Gastrocnemius medialis (tissue), 4 donors: ENCODE data around the gene RCSD1.

Experiments
- CTCF ChIP-seq, 5 experiments: fragments of 450-650 bp in 3 of 5; fragments of 200-600 bp in 2 of 5; sonication (generic) in 2 of 5; IDR thresholded peaks in 4 of 5; conservative IDR thresholded peaks in 1 of 5; 1 replicate in 4 of 5; 2 replicates in 1 of 5; pipeline ENCODE4 v1.5.1; 2016 to 2019; ENCODE audit warnings: antibody characterized with exemption in 5 of 5, mild to moderate bottlenecking in 3 of 5, moderate library complexity in 3 of 5
- POLR2A ChIP-seq, 2 donors: fragments of 450-650 bp; IDR thresholded peaks; one replicate each; pipeline ENCODE4 v1.6.1; 2017; ENCODE audit warnings: antibody characterized with exemption in 2 of 2, mild to moderate bottlenecking in 2 of 2, moderate library complexity in 2 of 2

GRCh38 chr1:167687919-167688519 is 58.0 kb downstream of the RCSD1 start:
- peak; percentile 91 to 96 (median 95) for TF ChIP-seq CTCF (IDR thresholded peaks at IDR 0.05 in 4 of 5, conservative IDR thresholded peaks at IDR 0.05 in 1 of 5)
- no peak for TF ChIP-seq POLR2A (IDR thresholded peaks at IDR 0.05)
